ENCODE results near the gene BCL11B.

DNA sequence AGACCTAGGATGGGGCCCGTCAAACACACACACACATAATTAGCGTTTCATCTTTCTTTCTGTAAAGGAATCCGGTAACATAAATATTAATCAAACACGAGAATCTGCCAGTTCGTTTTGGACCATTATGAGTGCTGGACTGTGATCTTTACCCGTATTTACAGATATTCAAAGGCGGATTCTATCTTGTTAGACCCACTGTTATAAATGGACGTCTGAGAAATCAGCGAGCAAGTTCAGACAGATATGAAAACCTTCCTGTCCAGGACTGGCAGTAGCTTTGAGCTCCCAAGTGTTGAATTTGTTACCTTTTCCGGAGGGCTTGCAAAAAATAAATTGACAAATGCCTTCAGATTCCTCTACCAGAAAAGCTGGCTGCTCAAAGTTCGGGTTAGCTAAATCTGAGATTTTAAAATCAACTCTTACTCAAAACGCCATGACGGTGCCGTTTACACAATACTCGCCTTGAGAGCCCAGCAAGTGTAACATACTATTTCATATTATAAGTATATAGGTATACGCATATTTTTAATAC is 27.6 kb downstream of the BCL11B start:
- TF ChIP-seq CTCF (IDR thresholded peaks at IDR 0.05), result no peak
- no peak for TF ChIP-seq EZH2phosphoT487 (IDR thresholded peaks at IDR 0.05)
- no peak for TF ChIP-seq EZH2 (IDR thresholded peaks at IDR 0.05)

Data from neural progenitor cell (in vitro differentiated cells).